ENCODE data around the gene CATSPERD.

Gene CATSPERD

DNA sequence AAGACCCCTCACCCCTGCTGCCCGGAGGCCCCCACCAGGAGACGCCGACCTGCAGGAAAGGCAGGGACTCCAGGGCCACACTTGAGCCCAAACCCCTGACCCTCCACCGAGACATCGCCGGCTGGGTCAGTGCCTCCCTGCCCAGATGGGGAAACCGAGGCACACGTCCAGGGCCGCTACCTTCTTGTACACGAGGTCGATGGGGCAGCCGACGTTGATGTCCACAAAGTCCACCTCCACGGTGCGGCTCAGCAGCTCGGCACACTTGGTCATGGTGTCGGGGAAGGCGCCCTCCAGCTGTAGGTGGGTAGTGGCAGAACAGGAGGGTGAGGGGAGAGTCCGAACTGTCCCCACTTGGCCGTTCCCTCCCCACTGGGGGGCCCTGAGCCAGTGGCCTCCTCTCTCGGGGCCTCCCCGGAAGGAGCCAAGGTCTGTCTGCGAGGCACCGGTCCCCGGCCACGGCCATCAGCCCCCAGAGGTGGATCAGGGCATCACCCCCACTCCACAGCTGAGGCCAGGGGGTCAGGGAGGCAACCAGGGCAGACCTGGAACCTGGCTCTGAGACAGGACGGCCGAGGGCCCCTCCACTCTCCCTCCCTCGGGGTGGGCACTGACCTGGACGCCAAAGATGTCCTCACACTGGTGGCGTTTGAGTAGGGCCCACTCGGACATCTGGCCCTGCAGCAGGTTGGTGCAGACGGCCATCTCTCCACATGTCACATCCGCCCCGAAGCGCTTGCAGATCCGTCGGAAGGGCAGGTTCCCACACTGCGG is 67.2 kb downstream of the CATSPERD start:
- Histone ChIP-seq H3K27me3 (no peaks in the 10 kb centered on the region), H3K4me1 (ENCODE audit: control insufficient read depth in 1 of 2, insufficient read depth in 1 of 2, low read depth in 1 of 2, low read length in 1 of 2) (peaks cover 6 to 14% of the 10 kb centered on the region in 2 experiments), H3K9me3 (no peaks in the 10 kb centered on the region), H3K4me3 (ENCODE audit: low read depth in 1 of 2, low read length in 1 of 2) (no peak overlapping the region), H3K36me3 (peaks cover 69% of the 10 kb centered on the region), H3K27ac (no peak overlapping the region)
- TF ChIP-seq, protein P1, sequence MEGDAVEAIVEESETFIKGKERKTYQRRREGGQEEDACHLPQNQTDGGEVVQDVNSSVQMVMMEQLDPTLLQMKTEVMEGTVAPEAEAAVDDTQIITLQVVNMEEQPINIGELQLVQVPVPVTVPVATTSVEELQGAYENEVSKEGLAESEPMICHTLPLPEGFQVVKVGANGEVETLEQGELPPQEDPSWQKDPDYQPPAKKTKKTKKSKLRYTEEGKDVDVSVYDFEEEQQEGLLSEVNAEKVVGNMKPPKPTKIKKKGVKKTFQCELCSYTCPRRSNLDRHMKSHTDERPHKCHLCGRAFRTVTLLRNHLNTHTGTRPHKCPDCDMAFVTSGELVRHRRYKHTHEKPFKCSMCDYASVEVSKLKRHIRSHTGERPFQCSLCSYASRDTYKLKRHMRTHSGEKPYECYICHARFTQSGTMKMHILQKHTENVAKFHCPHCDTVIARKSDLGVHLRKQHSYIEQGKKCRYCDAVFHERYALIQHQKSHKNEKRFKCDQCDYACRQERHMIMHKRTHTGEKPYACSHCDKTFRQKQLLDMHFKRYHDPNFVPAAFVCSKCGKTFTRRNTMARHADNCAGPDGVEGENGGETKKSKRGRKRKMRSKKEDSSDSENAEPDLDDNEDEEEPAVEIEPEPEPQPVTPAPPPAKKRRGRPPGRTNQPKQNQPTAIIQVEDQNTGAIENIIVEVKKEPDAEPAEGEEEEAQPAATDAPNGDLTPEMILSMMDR (IDR thresholded peaks at IDR 0.05), result no peak

- H3K36me3 ChIP-seq, result peaks cover 61% of the 10 kb centered on the region
- TF ChIP-seq, protein P1 (IDR thresholded peaks at IDR 0.05), result no peak
Observed at GRCh38 chr19:5788422-5788821, 68.0 kb downstream of the CATSPERD start.

DNA sequence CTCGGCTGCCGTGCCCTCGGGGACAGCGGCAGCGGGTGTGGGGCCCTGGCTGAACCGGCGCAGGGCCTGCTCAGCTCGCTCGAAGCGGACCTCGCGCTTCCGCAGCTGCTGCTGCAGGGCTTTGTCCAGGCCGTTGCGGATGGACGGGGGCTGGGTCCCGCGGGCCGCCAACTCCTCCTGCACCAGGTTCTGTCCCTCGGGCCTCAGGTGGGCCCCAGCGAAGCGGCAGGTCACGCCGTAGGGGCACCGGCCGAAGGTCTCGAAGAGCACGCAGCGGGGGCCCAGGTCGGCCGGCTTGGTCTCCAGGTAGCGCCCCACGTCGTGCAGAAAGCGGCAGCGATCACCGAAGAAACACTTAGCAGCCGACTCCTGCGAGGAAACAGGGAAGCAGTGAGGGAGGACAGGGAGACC is 68.9 kb downstream of the CATSPERD start:
- Histone ChIP-seq H3K27me3 (no peaks in the 10 kb centered on the region), H3K27ac (no peak overlapping the region), H3K4me1 (ENCODE audit: control insufficient read depth in 1 of 2, insufficient read depth in 1 of 2, low read depth in 1 of 2, low read length in 1 of 2) (peaks cover 10 to 14% of the 10 kb centered on the region in 2 experiments), H3K9me3 (no peaks in the 10 kb centered on the region), H3K4me3 (ENCODE audit: low read depth in 1 of 2, low read length in 1 of 2) (no peak overlapping the region), H3K36me3 (peaks cover 52% of the 10 kb centered on the region)
- TF ChIP-seq, protein P1 (IDR thresholded peaks at IDR 0.05), result no peak

More at GRCh38 chr19:5788422-5788821, 68.0 kb downstream of the CATSPERD start:
- Histone ChIP-seq H3K9me3 (no peaks in the 10 kb centered on the region), H3K27me3 (no peaks in the 10 kb centered on the region), H3K4me3 (ENCODE audit: low read depth in 1 of 2, low read length in 1 of 2) (no peak overlapping the region), H3K4me1 (ENCODE audit: control insufficient read depth in 1 of 2, insufficient read depth in 1 of 2, low read depth in 1 of 2, low read length in 1 of 2) (peaks cover 6 to 14% of the 10 kb centered on the region in 2 experiments), H3K27ac (no peak overlapping the region)

DNA sequence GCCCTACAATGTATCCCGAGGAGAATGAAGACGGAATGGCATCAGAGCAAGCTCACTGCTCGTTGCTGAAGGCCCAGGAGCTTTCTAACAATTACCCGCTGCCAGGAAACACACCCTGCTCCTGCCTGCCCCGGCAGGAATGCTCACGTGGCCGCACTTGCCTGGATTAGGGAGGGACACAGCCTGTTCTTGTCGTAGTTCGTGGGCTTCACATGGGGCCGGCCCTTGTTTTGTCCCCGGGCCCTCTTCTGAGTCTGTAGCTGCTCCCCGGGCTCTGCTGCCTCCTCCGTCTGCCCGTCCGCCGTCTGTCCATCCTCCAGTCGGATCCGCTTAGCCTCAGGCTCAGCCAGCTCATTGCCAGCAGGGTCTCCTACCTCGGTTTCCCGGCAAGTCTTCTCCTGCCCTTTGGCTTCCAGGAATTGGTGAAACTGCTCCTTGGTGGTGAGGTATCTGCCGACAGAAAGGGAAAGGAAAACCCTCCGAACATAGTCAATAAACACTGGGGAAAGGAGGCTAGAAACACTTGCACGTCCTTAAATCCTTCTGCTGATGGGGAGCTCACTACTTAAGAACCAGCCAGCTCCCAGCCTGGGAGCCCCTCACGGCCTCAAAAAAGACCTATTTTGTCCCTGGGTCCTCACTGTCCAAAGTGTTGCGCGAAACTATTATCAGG is 69.6 kb downstream of the CATSPERD start:
- H3K9me3 ChIP-seq, result no peaks in the 10 kb centered on the region
- peaks cover 13 to 14% of the 10 kb centered on the region in 2 experiments for H3K4me1 ChIP-seq (ENCODE audit: control insufficient read depth in 1 of 2, insufficient read depth in 1 of 2, low read depth in 1 of 2, low read length in 1 of 2)
- peaks cover 45% of the 10 kb centered on the region for H3K36me3 ChIP-seq
- peak overlapping the region; percentile 92 for H3K27ac ChIP-seq
- peak overlapping the region; percentile 97 for H3K4me3 ChIP-seq (ENCODE audit: low read depth in 1 of 2, low read length in 1 of 2)
- no peaks in the 10 kb centered on the region for H3K27me3 ChIP-seq
- TF ChIP-seq, protein P1 (IDR thresholded peaks at IDR 0.05), result no peak

DNA sequence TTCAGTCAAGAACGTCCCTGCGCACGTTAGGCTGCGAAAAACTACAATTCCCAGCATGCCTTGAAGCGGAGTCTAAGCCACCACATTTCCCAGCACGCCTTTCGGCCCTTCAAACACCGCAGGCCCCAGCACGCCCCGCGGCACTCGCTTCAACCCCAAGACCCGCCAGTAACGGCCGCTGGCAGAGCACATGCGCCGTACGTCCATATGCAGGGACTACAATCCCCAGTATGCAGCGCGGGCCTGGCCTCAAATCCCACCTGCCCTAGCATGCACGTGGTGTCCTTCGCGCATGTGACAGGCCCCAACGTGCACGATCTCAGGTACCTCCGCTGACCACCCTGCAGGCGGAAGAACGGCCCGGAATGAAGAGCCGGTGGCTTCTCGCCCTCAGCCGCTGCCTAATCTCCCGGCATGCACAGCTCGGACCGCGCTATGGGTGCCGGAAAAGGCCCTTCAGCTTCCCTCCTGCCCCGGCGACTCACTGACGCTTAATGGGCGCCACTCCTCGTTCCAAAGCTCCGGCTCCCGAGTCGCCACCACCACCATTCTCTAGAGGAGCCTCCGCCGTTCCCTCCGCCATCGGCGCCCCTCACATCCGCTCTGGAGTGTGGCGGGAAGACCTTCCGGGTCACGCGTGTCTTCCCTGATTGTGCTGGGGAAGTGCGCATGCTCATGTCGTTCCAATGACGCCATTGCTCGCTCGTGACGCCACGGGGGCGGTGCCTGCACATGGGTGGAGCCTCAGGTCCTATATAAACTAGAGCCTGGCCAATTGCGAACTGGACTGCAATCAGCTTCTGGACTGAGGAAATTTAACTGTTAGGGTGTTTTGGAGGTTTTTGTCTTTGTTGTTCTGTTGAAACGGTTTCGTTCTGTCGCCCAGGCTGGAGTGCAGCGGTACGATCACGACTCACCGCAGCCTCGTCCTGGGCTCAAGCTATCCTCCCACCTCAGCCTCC is 70.4 kb downstream of the CATSPERD start, which contains the start of gene DUS3L:
Gene DUS3L, minus strand, starts transcription at position 605 of the 962 bp plus-strand sequence. Its CDS starts 22 bp downstream, at position 583.
- TF ChIP-seq, protein P1 (IDR thresholded peaks at IDR 0.05), result no peak
- peaks cover 13 to 14% of the 10 kb centered on the region in 2 experiments for H3K4me1 ChIP-seq (ENCODE audit: control insufficient read depth in 1 of 2, insufficient read depth in 1 of 2, low read depth in 1 of 2, low read length in 1 of 2)
- peaks cover 37% of the 10 kb centered on the region for H3K36me3 ChIP-seq
- H3K4me3 ChIP-seq (ENCODE audit: low read depth in 1 of 2, low read length in 1 of 2), result peak within 1 kb of the TSS; percentile 97
- peak within 1 kb of the TSS; percentile 92 for H3K27ac ChIP-seq
- no peaks in the 10 kb centered on the region for H3K27me3 ChIP-seq
- no peaks in the 10 kb centered on the region for H3K9me3 ChIP-seq

Measured in neutrophil (primary cell).